SK-N-SH (cell line): Measurements from ENCODE around the gene ADAMTS2. TPM values are rescaled to one million over a fixed set of nuclear protein-coding genes. Genes with fewer than 3 reads are reported as not detected.

Source experiments
- CTCF ChIA-PET: fragments of 300-600, 350-600 bp; formaldehyde crosslinking; extraction: SDS; loops from one replicate; lab custom pipeline; 2021; lab: Yijun Ruan, JAX
- POLR2A ChIA-PET: fragments of 350-600 bp; sonication (Branson Sonifier 250); formaldehyde crosslinking; extraction: SDS; loops from one replicate; lab custom pipeline; 2020; ENCODE audit warnings: antibody characterized with exemption, inconsistent platforms; lab: Yijun Ruan, JAX
- DNase-seq: peaks from one replicate; pipeline ENCODE4 v3.0.0; 2012
- H2AFZ ChIP-seq: fragments of 200-600 bp; sonication (generic); 2 replicates; pipeline ENCODE4 v1.8.1; 2016; ENCODE audit warnings: antibody characterized with exemption, mild to moderate bottlenecking, low read depth
- H3F3A ChIP-seq: fragments of 200-600 bp; sonication (generic); replicated peaks from 2 replicates; pipeline ENCODE3; 2016; ENCODE audit warnings: antibody characterized with exemption, mild to moderate bottlenecking; ENCODE audit not compliant: insufficient read depth
- H3K27ac ChIP-seq, 2 experiments: fragments of 200-500 bp in 1 of 2; fragments of 200-600 bp in 1 of 2; sonication (Bioruptor generic) in 1 of 2; sonication (generic), shearing (Covaris generic) in 1 of 2; 2 replicates each; pipeline versions ENCODE4 v1.5.1 to v1.6.1; 2014 to 2016; ENCODE audit warnings: low read depth in 2 of 2, inconsistent platforms in 1 of 2, low read length in 1 of 2, mild to moderate bottlenecking in 1 of 2, mixed read lengths in 1 of 2
- H3K27me3 ChIP-seq: fragments of 200-600 bp; sonication (generic), shearing (Covaris generic); 2 replicates; pipeline ENCODE4 v1.6.1; 2016; ENCODE audit warnings: mixed run types; ENCODE audit not compliant: insufficient read depth
- H3K36me3 ChIP-seq, 2 experiments: fragments of 200-500 bp in 1 of 2; fragments of 200-600 bp in 1 of 2; sonication (Bioruptor generic) in 1 of 2; sonication (generic) in 1 of 2; replicated peaks in 1 of 2; 2 replicates each; pipeline versions ENCODE3 to v1.5.1; 2014 to 2016; ENCODE audit warnings: low read length in 1 of 2, mild to moderate bottlenecking in 1 of 2; ENCODE audit not compliant: insufficient read depth in 2 of 2, control insufficient read depth in 1 of 2
- H3K4me1 ChIP-seq, 2 experiments: fragments of 200-500 bp in 1 of 2; fragments of 200-600 bp in 1 of 2; sonication (Bioruptor generic) in 1 of 2; sonication (generic), shearing (Covaris generic) in 1 of 2; 2 replicates each; pipeline versions ENCODE4 v1.5.1 to v1.6.1; 2014 to 2016; ENCODE audit warnings: low read depth in 1 of 2, low read length in 1 of 2, mixed run types in 1 of 2; ENCODE audit not compliant: insufficient read depth in 2 of 2, control insufficient read depth in 1 of 2
- H3K4me2 ChIP-seq: fragments of 200-600 bp; sonication (generic), shearing (Covaris generic); 2 replicates; pipeline ENCODE4 v1.6.1; 2017; ENCODE audit warnings: mixed run types
- H3K4me3 ChIP-seq, 2 experiments: fragments of 200-500 bp in 1 of 2; fragments of 200-600 bp in 1 of 2; sonication (Bioruptor generic) in 1 of 2; sonication (generic), shearing (Covaris generic) in 1 of 2; 2 replicates each; pipeline versions ENCODE4 v1.5.1 to v1.8.1; 2014 to 2016; ENCODE audit warnings: low read depth in 2 of 2, inconsistent platforms in 1 of 2, low read length in 1 of 2, mild to moderate bottlenecking in 1 of 2, mixed read lengths in 1 of 2, moderate library complexity in 1 of 2
- H3K79me2 ChIP-seq: fragments of 200-600 bp; sonication (generic); 2 replicates; pipeline ENCODE4 v1.8.1; 2017; ENCODE audit warnings: mild to moderate bottlenecking; ENCODE audit not compliant: insufficient read depth
- H3K9ac ChIP-seq: fragments of 200-600 bp; sonication (generic); 2 replicates; pipeline ENCODE4 v1.6.1; 2017; ENCODE audit warnings: mixed run types
- H3K9me2 ChIP-seq: fragments of 200-600 bp; sonication (generic); 2 replicates; pipeline ENCODE4 v1.6.1; 2017; ENCODE audit warnings: mixed run types
- H3K9me3 ChIP-seq: fragments of 200-600 bp; sonication (generic); 2 replicates; pipeline ENCODE4 v1.6.1; 2017; ENCODE audit warnings: mixed run types, mild to moderate bottlenecking, moderate library complexity
- H4K20me1 ChIP-seq: fragments of 200-600 bp; sonication (generic); 2 replicates; pipeline ENCODE4 v1.6.1; 2017; ENCODE audit warnings: mild to moderate bottlenecking, mixed run types; ENCODE audit not compliant: insufficient read depth
- FOSL2 ChIP-seq: IDR thresholded peaks from 2 replicates; pipeline ENCODE4 v1.4.0; 2012; ENCODE audit warnings: low read depth, mild to moderate bottlenecking, moderate library complexity, borderline replicate concordance
- FOXM1 ChIP-seq: IDR thresholded peaks from 2 replicates; pipeline ENCODE4 v1.4.0; 2012; ENCODE audit warnings: low read depth, mild to moderate bottlenecking
- GABPA ChIP-seq: IDR thresholded peaks from 2 replicates; pipeline ENCODE4 v1.4.0; 2012; ENCODE audit warnings: low read depth, mild to moderate bottlenecking
- GATA2 ChIP-seq: sonication (generic); formaldehyde crosslinking; IDR thresholded peaks from 2 replicates; pipeline ENCODE4 v1.5.0; 2020; ENCODE audit warnings: mild to moderate bottlenecking, missing genetic modification reagents
- NRF1 ChIP-seq: IDR thresholded peaks from 2 replicates; pipeline ENCODE4 v1.6.1; 2012; ENCODE audit warnings: low read depth, mild to moderate bottlenecking, low read length
- POLR2AphosphoS5 ChIP-seq: IDR thresholded peaks from 2 replicates; pipeline ENCODE4 v1.6.1; 2012; ENCODE audit warnings: low read depth, low read length
- RAD21 ChIP-seq: IDR thresholded peaks from 2 replicates; pipeline ENCODE4 v1.6.1; 2012; ENCODE audit warnings: mild to moderate bottlenecking, low read length
- RCOR1 ChIP-seq: fragments of 150-350 bp; IDR thresholded peaks from 2 replicates; pipeline ENCODE4 v1.6.1; 2017; ENCODE audit warnings: antibody characterized with exemption, low read length
- RFX5 ChIP-seq: IDR thresholded peaks from 2 replicates; pipeline ENCODE4 v1.6.1; 2012; ENCODE audit warnings: mild to moderate bottlenecking, improper control_type of control experiment, low read length
- SMC3 ChIP-seq: IDR thresholded peaks from 2 replicates; pipeline ENCODE4 v1.6.1; 2012; ENCODE audit warnings: low read depth, low read length, improper control_type of control experiment
- TAF1 ChIP-seq: IDR thresholded peaks from 2 replicates; pipeline ENCODE4 v1.6.1; 2012; ENCODE audit warnings: low read depth, mild to moderate bottlenecking, low read length, moderate library complexity, borderline replicate concordance
- TEAD4 ChIP-seq: IDR thresholded peaks from 2 replicates; pipeline ENCODE4 v1.4.0; 2012; ENCODE audit warnings: mild to moderate bottlenecking, borderline replicate concordance; ENCODE audit not compliant: insufficient read depth
- YY1 ChIP-seq: IDR thresholded peaks from 2 replicates; pipeline ENCODE4 v1.4.0; 2012; ENCODE audit warnings: low read depth, mild to moderate bottlenecking
- WGBS: methylation state at CpG from one replicate; pipeline ENCODE4 v1.1.6; 2017; ENCODE audit warnings: low lambda C conversion rate; 5-methylcytosine and 5-hydroxymethylcytosine counted together
- polyA plus RNA-seq, 3 experiments: library from polyadenylated mRNA; depleted of rRNA; stranded (reverse); fragments of >200 nt; gene quantifications; 2 replicates each; pipeline ENCODE4 v1.2.3, GENCODE V29; 2012
- TF ChIP-seq, protein P1 (sequence below): fragments of 150-350 bp; IDR thresholded peaks from 2 replicates; pipeline ENCODE4 v1.6.1; 2016; ENCODE audit warnings: mild to moderate bottlenecking, low read depth, low read length
- TF ChIP-seq, protein P2 (sequence below): IDR thresholded peaks from 2 replicates; pipeline ENCODE4 v1.4.0; 2012; ENCODE audit warnings: low read depth, borderline replicate concordance
- TF ChIP-seq, protein P3 (sequence below): IDR thresholded peaks from 2 replicates; pipeline ENCODE4 v1.4.0; 2012; ENCODE audit warnings: low read depth
- TF ChIP-seq, protein P4 (sequence below): IDR thresholded peaks from 2 replicates; pipeline ENCODE4 v1.4.0; 2012; ENCODE audit warnings: low read depth, borderline replicate concordance

The ADAMTS2 gene
- polyA plus RNA-seq, 1 of the 3 experiments (the other 2 are of a cell fraction): 0.12 TPM

DNA sequence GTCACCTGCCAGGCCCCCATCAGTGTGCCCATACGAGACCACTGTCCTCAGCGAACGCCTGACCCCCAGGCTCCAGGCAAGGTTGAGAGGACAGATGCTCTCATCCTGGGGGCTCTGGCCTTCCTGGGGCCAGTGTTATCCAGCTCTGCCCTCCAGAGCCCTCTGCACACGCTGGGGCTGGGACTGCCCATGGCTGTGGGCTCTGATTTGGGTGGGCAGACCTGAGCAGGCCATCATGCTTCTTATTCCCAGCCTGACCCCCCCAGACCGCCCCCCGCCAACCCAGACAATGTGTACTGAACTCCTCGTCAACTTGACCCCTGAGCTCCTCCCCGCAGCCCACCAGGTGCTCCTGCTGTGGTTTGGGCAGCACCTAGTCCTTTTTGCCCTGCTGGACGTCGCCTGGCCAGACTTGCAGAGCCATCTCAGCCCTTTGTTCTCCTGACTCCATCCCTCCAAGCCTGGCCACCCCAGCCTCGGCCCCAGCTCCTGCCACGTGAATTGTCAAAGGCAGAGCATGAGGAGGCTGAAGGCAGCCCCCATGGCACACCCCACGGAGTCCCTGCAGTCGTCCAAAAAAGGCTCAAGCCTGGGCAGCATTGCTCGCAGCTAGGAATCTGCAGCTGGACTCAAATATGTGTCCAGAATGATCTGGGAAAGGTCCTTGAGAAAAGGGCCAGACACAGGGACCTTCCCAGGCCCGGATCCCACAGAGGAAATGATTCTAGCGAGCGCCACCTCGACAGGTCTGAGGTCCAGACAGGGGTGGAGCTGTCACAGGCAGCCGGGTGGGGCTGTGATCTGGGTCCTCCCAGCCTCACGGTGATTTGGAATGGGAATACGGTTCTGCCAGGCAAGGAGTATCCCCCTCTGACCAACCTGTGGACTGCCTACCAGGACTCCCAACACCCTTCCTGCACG is 87.0 kb downstream of the ADAMTS2 start:
- no peaks in the 10 kb centered on the region for H3K9me2 ChIP-seq
- WGBS: 49% methylated on average over 15 of the region's 23 CpGs
- POLR2A ChIA-PET: no interaction called here
- no peak overlapping the region for H2AFZ ChIP-seq
- no peaks in the 10 kb centered on the region for H4K20me1 ChIP-seq
- no peaks in the 10 kb centered on the region for H3K9me3 ChIP-seq
- TF ChIP-seq NRF1 (no peak), SMC3 (no peak)
- no peak overlapping the region for H3K9ac ChIP-seq
- DNase-seq: peak; percentile 24
- H3K4me1 ChIP-seq: peaks cover 0 to 48% of the 10 kb centered on the region in 2 experiments; a peak in 2 of 4 replicates
- no peaks in the 10 kb centered on the region for H3K79me2 ChIP-seq
- H3K4me2 ChIP-seq: no peak overlapping the region
- H3K4me3 ChIP-seq: no peak overlapping the region
- CTCF ChIA-PET: interaction anchor here (0.7 to 1.8 kb wide), 7 partner anchors 8 to 235 kb away, joined by 3 to 12 read pairs (median 4); no protein-coding TSS in a partner anchor
- H3K27ac ChIP-seq: no peak overlapping the region; a peak in 1 of 4 replicates
- no peaks in the 10 kb centered on the region for H3K27me3 ChIP-seq
- no peaks in the 10 kb centered on the region for H3F3A ChIP-seq
- H3K36me3 ChIP-seq: no peaks in the 10 kb centered on the region

DNA sequence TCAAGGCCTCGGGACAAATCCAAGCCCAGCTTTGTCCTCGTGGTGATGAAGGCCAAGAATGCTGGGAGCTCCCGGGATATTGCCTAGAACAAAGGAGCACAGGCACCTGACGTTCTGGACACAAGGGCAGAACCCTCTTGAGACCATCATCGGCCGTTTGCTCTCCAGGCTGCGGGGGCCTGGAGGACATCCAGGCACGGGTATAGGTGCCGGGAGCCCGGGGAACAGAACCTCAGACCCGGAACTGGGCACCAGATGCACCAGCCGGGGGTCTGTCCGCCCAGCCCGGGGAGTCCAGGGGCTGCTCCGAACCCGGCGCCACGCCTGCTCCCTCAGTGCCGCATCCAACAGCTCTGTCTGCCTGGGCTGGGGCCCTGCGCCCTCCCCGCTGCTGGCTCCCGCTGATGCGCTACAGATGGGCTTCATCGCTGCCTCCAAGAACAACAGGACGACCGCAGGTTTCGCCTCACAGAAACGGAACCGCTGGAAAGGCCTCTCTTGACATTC is 88.0 kb downstream of the ADAMTS2 start:
- Histone ChIP-seq H3K27ac (no peak overlapping the region; a peak in 1 of 4 replicates), H3K4me1 (peaks cover 0 to 42% of the 10 kb centered on the region in 2 experiments; a peak in 2 of 4 replicates), H3K4me3 (no peak overlapping the region), H3K79me2 (no peaks in the 10 kb centered on the region), H3F3A (no peaks in the 10 kb centered on the region), H3K9me2 (no peaks in the 10 kb centered on the region), H3K9ac (no peak overlapping the region), H3K9me3 (no peaks in the 10 kb centered on the region; the same call in 1 of the 2 replicates), H4K20me1 (no peaks in the 10 kb centered on the region), H3K27me3 (no peaks in the 10 kb centered on the region), H3K36me3 (no peaks in the 10 kb centered on the region), H3K4me2 (no peak overlapping the region), H2AFZ (no peak overlapping the region)
- TF ChIP-seq POLR2AphosphoS5: no peak
- TF ChIP-seq TAF1: no peak
- no peak for TF ChIP-seq SMC3
- TF ChIP-seq, protein P1, sequence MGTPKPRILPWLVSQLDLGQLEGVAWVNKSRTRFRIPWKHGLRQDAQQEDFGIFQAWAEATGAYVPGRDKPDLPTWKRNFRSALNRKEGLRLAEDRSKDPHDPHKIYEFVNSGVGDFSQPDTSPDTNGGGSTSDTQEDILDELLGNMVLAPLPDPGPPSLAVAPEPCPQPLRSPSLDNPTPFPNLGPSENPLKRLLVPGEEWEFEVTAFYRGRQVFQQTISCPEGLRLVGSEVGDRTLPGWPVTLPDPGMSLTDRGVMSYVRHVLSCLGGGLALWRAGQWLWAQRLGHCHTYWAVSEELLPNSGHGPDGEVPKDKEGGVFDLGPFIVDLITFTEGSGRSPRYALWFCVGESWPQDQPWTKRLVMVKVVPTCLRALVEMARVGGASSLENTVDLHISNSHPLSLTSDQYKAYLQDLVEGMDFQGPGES: no peak
- TF ChIP-seq RCOR1: no peak
- TF ChIP-seq RAD21: no peak
- TF ChIP-seq RFX5: no peak
- TF ChIP-seq YY1: no peak
- no peak for TF ChIP-seq FOXM1
- no peak for TF ChIP-seq FOSL2
- TF ChIP-seq, protein P2, sequence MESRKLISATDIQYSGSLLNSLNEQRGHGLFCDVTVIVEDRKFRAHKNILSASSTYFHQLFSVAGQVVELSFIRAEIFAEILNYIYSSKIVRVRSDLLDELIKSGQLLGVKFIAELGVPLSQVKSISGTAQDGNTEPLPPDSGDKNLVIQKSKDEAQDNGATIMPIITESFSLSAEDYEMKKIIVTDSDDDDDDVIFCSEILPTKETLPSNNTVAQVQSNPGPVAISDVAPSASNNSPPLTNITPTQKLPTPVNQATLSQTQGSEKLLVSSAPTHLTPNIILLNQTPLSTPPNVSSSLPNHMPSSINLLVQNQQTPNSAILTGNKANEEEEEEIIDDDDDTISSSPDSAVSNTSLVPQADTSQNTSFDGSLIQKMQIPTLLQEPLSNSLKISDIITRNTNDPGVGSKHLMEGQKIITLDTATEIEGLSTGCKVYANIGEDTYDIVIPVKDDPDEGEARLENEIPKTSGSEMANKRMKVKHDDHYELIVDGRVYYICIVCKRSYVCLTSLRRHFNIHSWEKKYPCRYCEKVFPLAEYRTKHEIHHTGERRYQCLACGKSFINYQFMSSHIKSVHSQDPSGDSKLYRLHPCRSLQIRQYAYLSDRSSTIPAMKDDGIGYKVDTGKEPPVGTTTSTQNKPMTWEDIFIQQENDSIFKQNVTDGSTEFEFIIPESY: no peak
- TF ChIP-seq TEAD4: no peak
- TF ChIP-seq, protein P3, sequence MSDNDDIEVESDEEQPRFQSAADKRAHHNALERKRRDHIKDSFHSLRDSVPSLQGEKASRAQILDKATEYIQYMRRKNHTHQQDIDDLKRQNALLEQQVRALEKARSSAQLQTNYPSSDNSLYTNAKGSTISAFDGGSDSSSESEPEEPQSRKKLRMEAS: no peak
- no peak for TF ChIP-seq GATA2 (CRISPR knock-in tag)
- TF ChIP-seq GABPA: no peak
- TF ChIP-seq, protein P4, sequence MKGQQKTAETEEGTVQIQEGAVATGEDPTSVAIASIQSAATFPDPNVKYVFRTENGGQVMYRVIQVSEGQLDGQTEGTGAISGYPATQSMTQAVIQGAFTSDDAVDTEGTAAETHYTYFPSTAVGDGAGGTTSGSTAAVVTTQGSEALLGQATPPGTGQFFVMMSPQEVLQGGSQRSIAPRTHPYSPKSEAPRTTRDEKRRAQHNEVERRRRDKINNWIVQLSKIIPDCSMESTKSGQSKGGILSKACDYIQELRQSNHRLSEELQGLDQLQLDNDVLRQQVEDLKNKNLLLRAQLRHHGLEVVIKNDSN: no peak
- peak; percentile 19 for DNase-seq
- POLR2A ChIA-PET: no interaction called here
- WGBS: 68% methylated on average over 12 of the region's 29 CpGs
- CTCF ChIA-PET: interaction anchor here (0.7 to 1.8 kb wide), 6 partner anchors 9 to 236 kb away, joined by 3 to 12 read pairs (median 4); no protein-coding TSS in a partner anchor
